ENCODE results near the gene TLE4. TPM values are rescaled to one million over a fixed set of nuclear protein-coding genes. Genes with fewer than 3 reads are reported as not detected.

TLE4 gene
- total and polyA plus RNA-seq, 12 donors, result 4.2 to 17.3 (median 11.0) TPM

DNA sequence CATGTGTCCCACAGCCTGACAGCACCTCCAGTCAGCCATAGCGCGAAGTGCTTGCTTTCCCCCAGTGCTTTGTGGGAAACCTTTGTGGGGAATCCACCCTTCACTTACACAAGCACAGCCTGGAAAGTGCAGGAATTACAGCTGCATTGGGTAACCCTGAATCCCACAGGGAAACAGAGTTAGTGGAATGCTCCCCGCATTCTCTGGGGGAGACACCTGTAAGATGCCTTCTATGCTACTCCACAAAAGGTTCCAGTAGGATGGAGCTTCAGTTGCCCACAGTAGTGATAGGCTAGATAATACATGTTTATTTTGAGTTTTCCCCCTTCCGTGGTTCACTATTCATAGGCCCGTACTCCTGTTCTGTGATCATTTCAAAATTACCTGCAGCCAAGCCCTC, 60.3 kb downstream of the TLE4 start:
- peaks cover 0 to 25% (median 0%) of the 10 kb centered on the region in 9 donors for H3K4me1 ChIP-seq
- no peak overlapping the region for H3K4me3 ChIP-seq
- ATAC-seq, result no peak
- no peaks in the 10 kb centered on the region for H3K27me3 ChIP-seq
- H3K36me3 ChIP-seq, result no peaks in the 10 kb centered on the region
- 97% methylated on average over 5 of the region's 5 CpGs for WGBS, 2 donors
- no peak overlapping the region for H3K27ac ChIP-seq
- no peaks in the 10 kb centered on the region for H3K9me3 ChIP-seq
- no peak for DNase-seq
- TF ChIP-seq, protein P1, sequence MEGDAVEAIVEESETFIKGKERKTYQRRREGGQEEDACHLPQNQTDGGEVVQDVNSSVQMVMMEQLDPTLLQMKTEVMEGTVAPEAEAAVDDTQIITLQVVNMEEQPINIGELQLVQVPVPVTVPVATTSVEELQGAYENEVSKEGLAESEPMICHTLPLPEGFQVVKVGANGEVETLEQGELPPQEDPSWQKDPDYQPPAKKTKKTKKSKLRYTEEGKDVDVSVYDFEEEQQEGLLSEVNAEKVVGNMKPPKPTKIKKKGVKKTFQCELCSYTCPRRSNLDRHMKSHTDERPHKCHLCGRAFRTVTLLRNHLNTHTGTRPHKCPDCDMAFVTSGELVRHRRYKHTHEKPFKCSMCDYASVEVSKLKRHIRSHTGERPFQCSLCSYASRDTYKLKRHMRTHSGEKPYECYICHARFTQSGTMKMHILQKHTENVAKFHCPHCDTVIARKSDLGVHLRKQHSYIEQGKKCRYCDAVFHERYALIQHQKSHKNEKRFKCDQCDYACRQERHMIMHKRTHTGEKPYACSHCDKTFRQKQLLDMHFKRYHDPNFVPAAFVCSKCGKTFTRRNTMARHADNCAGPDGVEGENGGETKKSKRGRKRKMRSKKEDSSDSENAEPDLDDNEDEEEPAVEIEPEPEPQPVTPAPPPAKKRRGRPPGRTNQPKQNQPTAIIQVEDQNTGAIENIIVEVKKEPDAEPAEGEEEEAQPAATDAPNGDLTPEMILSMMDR (IDR thresholded peaks at IDR 0.05), result no peak
- intact Hi-C loops (cut with DNase I), result no loop called here

DNA sequence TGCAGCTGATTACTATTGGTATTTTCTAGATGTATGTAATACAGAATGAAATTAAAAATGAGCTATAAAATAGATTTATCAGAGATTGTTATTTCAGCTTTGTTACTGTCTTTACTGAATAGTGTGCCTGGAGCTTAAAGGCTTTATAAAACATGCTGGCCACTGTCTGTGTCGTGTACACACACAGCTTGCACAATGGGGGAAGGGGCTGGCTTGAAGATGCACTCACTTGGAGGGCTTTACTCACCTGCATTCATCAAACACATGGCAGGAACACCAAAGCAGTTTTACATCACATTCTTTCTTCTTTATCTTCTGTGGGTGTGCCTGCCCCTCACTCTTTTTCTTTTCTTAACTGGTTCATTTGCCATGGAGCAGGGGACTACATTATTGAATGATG, 60.9 kb downstream of the TLE4 start:
- intact Hi-C loops (cut with DNase I), result no loop called here
- WGBS, 2 donors, result 92 to 93% methylated on average over 1 of the region's 1 CpG
- no peaks in the 10 kb centered on the region for H3K27me3 ChIP-seq
- DNase-seq (no peak), ATAC-seq (no peak)
- H3K9me3 ChIP-seq, result no peaks in the 10 kb centered on the region
- H3K27ac ChIP-seq, result no peak overlapping the region
- TF ChIP-seq, protein P1 (IDR thresholded peaks at IDR 0.05), result no peak
- no peak overlapping the region for H3K4me3 ChIP-seq
- no peaks in the 10 kb centered on the region for H3K36me3 ChIP-seq
- peaks cover 0 to 25% (median 0%) of the 10 kb centered on the region in 9 donors for H3K4me1 ChIP-seq

DNA sequence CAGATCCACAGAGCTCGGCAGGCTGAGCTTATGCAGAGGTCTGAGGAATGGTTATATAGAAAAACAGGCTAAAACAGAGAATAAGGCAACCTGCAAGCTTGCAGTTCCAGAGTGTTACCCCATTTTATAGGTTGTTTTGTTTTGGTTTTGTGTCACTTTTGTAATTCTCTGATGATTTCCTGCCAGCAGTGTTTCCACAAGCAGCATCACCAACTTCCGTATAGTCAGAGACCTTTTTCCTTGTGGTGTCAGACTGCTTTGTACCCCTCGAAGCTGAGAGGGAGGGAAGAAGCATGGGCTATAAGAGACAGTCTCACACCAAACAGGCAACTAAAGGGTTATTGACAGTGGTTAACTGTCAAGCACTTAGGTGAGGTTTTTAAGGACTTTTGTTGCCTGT, 61.8 kb downstream of the TLE4 start:
- 87 to 88% methylated on average over 3 of the region's 3 CpGs for WGBS, 2 donors
- intact Hi-C loops (cut with DNase I), result no loop called here
- no peaks in the 10 kb centered on the region for H3K36me3 ChIP-seq
- H3K4me1 ChIP-seq, result peaks cover 0 to 25% (median 0%) of the 10 kb centered on the region in 9 donors
- ATAC-seq, result no peak
- DNase-seq, result no peak
- TF ChIP-seq, protein P1 (IDR thresholded peaks at IDR 0.05), result no peak
- no peak overlapping the region for H3K27ac ChIP-seq
- no peaks in the 10 kb centered on the region for H3K27me3 ChIP-seq
- no peak overlapping the region for H3K4me3 ChIP-seq
- H3K9me3 ChIP-seq, result no peaks in the 10 kb centered on the region

DNA sequence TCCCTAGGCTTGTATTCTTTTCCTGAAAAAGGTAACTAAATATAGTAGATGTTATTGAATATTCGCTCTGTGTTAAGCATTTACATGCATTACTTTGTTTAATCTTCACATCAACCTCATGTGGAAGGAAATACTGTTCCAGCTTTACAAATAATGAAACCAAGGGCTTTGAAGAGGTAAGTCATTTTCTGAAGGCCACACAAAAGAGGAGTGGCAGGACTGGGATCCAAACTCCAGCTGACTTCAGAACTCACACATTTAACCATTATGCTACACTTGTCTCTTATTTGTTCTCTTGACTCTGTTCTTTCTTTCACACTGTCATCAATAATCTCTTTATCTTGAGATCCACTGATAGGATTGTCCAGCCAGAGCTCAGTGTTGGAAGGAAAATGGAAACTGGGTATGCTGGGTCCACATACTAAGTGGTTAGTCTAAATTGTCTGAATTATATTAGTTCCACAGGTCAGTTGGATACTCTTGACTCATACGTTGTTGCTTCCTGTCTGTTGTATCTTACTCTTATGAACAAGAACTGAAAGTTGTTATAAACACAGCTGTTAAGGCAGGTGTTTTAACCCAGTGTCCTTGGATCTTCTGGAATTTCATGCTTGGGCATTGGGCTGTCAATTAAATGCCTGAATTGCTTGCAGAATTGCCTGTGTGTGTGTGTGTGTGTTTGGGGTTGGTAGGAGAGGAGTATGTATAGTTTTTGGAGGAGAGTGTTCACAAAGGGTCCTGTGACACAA, 65.6 kb downstream of the TLE4 start:
- ATAC-seq (no peak), DNase-seq (no peak)
- no peaks in the 10 kb centered on the region for H3K27me3 ChIP-seq
- H3K36me3 ChIP-seq, result no peaks in the 10 kb centered on the region
- intact Hi-C loops (cut with DNase I), result no loop called here
- H3K4me3 ChIP-seq, result no peak overlapping the region
- H3K27ac ChIP-seq, result no peak overlapping the region
- H3K9me3 ChIP-seq, result peaks cover 0 to 5% (median 0%) of the 10 kb centered on the region in 11 donors
- TF ChIP-seq, protein P1 (IDR thresholded peaks at IDR 0.05), result no peak
- H3K4me1 ChIP-seq, result peaks cover 0 to 23% (median 0%) of the 10 kb centered on the region in 9 donors
- WGBS, 2 donors, result 74 to 86% methylated on average over 2 of the region's 2 CpGs
